Astrocyte (in vitro differentiated cells and primary cell): ENCODE measurements around the gene TULP3. TPM values are rescaled to one million over a fixed set of nuclear protein-coding genes. Genes with fewer than 3 reads are reported as not detected.

Experiments
- DNase-seq: peaks from one replicate; pipeline ENCODE4 v3.0.0-alpha.2; 2010; ENCODE audit warnings: low read depth
- FAIRE-seq: peaks from 2 replicates; lab custom pipeline; 2011; peaks lifted over from hg19 to GRCh38; lab: Jason Lieb, UNC
- H2AFZ ChIP-seq: 2 replicates; pipeline ENCODE4 v1.6.0; 2012; ENCODE audit warnings: low read depth, low read length, inconsistent platforms
- H3K27ac ChIP-seq: 2 replicates; pipeline ENCODE4 v1.5.1; 2011; ENCODE audit warnings: low read depth, low read length, inconsistent platforms
- H3K27me3 ChIP-seq: 2 replicates; pipeline ENCODE4 v1.6.0; 2011; ENCODE audit warnings: low read length, inconsistent platforms; ENCODE audit not compliant: insufficient read depth
- H3K36me3 ChIP-seq: 2 replicates; pipeline ENCODE4 v1.5.1; 2011; ENCODE audit warnings: low read length, inconsistent platforms; ENCODE audit not compliant: insufficient read depth
- H3K4me1 ChIP-seq: 2 replicates; pipeline ENCODE4 v1.5.1; 2011; ENCODE audit warnings: low read length, inconsistent platforms; ENCODE audit not compliant: insufficient read depth
- H3K4me2 ChIP-seq: 2 replicates; pipeline ENCODE4 v1.6.0; 2012; ENCODE audit warnings: low read length, inconsistent platforms
- H3K4me3 ChIP-seq: 2 replicates; pipeline ENCODE4 v1.5.1; 2011; ENCODE audit warnings: low read depth, mild to moderate bottlenecking, low read length, inconsistent platforms; ENCODE audit not compliant: insufficient read depth
- H3K79me2 ChIP-seq: 2 replicates; pipeline ENCODE4 v1.6.0; 2012; ENCODE audit warnings: mild to moderate bottlenecking, low read length, inconsistent platforms; ENCODE audit not compliant: insufficient read depth
- H3K9ac ChIP-seq: 2 replicates; pipeline ENCODE4 v1.6.0; 2012; ENCODE audit warnings: mild to moderate bottlenecking, low read length, inconsistent platforms
- H3K9me3 ChIP-seq: 2 replicates; pipeline ENCODE4 v1.5.1; 2012; ENCODE audit warnings: low read depth, mild to moderate bottlenecking, low read length, inconsistent platforms; ENCODE audit not compliant: insufficient read depth
- H4K20me1 ChIP-seq: 2 replicates; pipeline ENCODE4 v1.6.0; 2012; ENCODE audit warnings: low read length, inconsistent platforms; ENCODE audit not compliant: insufficient read depth
- H3K27ac Mint-ChIP-seq: one replicate; pipeline ENCODE4 v1.8.0; 2021; ENCODE audit warnings: mild to moderate bottlenecking, mixed read lengths; ENCODE audit not compliant: unreplicated experiment
- H3K27me3 Mint-ChIP-seq: one replicate; pipeline ENCODE4 v1.8.0; 2021; ENCODE audit warnings: low read depth, mixed read lengths; ENCODE audit not compliant: unreplicated experiment
- H3K36me3 Mint-ChIP-seq: one replicate; pipeline ENCODE4 v1.8.0; 2021; ENCODE audit warnings: low read depth, mixed read lengths; ENCODE audit not compliant: unreplicated experiment
- H3K4me1 Mint-ChIP-seq: one replicate; pipeline ENCODE4 v1.8.0; 2021; ENCODE audit warnings: low read depth, mixed read lengths; ENCODE audit not compliant: unreplicated experiment
- H3K4me3 Mint-ChIP-seq: one replicate; pipeline ENCODE4 v1.8.0; 2021; ENCODE audit warnings: mild to moderate bottlenecking, moderate library complexity, mixed read lengths; ENCODE audit not compliant: unreplicated experiment
- H3K9me3 Mint-ChIP-seq: one replicate; pipeline ENCODE4 v1.8.0; 2021; ENCODE audit warnings: mild to moderate bottlenecking, mixed read lengths; ENCODE audit not compliant: unreplicated experiment
- EZH2 ChIP-seq: IDR thresholded peaks from 2 replicates; pipeline ENCODE4 v1.6.1; 2012; ENCODE audit warnings: mild to moderate bottlenecking, low read length, inconsistent platforms; ENCODE audit not compliant: insufficient read depth
- total RNA-seq: library from RNA; stranded (reverse); gene quantifications from 2 replicates; pipeline ENCODE4 v1.2.1, GENCODE V29; 2021
- TF ChIP-seq, protein P1 (sequence below): IDR thresholded peaks from 2 replicates; pipeline ENCODE4 v1.5.1; 2011; ENCODE audit warnings: low read depth, mild to moderate bottlenecking, inconsistent platforms, low read length, moderate library complexity; ENCODE audit not compliant: insufficient read depth

The TULP3 gene
- total RNA-seq, 1 donor from 2014 or later = 23.6 TPM

DNA sequence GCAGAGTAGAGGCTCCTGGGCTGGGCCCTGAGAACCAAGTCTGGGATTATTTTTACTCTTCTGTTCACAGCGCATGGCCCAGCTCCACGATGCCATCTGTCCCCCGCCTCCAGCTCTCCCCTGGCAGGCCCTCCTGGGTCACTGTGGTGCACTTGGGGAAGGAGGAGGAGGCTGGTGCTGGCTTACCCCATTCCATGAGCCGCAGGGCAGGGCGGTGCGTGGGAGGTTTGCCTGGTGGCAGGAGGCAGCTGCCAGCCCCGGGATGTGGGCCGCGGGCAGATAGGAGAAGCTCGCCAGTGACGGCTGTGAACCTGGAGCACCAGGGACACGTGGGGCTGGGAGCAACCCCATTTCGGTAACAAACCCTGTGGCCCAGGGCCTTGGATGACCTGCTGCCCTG is 91.7 kb downstream of the TULP3 start:
- H3K9me3 Mint-ChIP-seq = peaks cover 3% of the 10 kb centered on the region
- Histone ChIP-seq H3K4me3 (no peak overlapping the region), H4K20me1 (peaks cover 53% of the 10 kb centered on the region), H3K27me3 (no peaks in the 10 kb centered on the region), H3K27ac (no peak overlapping the region), H3K9me3 (no peaks in the 10 kb centered on the region), H3K36me3 (no peaks in the 10 kb centered on the region), H3K9ac (no peak overlapping the region), H3K79me2 (peaks cover 50% of the 10 kb centered on the region), H3K4me2 (no peak overlapping the region), H2AFZ (no peak overlapping the region), H3K4me1 (no peaks in the 10 kb centered on the region)
- H3K36me3 Mint-ChIP-seq = peaks cover 5% of the 10 kb centered on the region
- no peak overlapping the region for H3K27ac Mint-ChIP-seq
- H3K4me3 Mint-ChIP-seq = no peak overlapping the region
- FAIRE-seq (no peak), DNase-seq (no peak)
- TF ChIP-seq, protein P1, sequence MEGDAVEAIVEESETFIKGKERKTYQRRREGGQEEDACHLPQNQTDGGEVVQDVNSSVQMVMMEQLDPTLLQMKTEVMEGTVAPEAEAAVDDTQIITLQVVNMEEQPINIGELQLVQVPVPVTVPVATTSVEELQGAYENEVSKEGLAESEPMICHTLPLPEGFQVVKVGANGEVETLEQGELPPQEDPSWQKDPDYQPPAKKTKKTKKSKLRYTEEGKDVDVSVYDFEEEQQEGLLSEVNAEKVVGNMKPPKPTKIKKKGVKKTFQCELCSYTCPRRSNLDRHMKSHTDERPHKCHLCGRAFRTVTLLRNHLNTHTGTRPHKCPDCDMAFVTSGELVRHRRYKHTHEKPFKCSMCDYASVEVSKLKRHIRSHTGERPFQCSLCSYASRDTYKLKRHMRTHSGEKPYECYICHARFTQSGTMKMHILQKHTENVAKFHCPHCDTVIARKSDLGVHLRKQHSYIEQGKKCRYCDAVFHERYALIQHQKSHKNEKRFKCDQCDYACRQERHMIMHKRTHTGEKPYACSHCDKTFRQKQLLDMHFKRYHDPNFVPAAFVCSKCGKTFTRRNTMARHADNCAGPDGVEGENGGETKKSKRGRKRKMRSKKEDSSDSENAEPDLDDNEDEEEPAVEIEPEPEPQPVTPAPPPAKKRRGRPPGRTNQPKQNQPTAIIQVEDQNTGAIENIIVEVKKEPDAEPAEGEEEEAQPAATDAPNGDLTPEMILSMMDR = no peak
- no peak for TF ChIP-seq EZH2
- H3K27me3 Mint-ChIP-seq = no peaks in the 10 kb centered on the region
- peaks cover 7% of the 10 kb centered on the region for H3K4me1 Mint-ChIP-seq

DNA sequence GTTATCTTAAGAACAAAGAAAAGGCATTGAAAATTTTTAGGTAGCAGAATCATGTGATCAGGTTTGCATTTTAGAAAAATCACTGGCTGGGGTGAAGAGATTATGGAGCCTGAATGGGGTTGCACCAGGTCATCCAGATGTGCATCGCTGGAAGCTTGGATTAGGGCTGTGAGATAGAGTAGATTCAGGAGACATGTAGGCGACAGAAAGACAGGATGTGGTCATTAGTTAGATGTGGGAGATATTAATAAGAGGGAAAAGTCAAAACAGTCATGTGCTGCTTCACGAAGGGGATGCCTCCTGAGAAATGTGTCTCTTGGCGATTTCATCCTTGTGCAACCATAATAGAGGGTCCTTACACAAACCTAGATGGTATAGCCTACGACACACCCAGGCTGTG is 93.6 kb downstream of the TULP3 start:
- Histone ChIP-seq H3K27ac (no peak overlapping the region), H3K79me2 (peaks cover 49% of the 10 kb centered on the region), H3K9ac (no peak overlapping the region), H3K4me2 (no peak overlapping the region), H4K20me1 (peaks cover 47% of the 10 kb centered on the region), H3K27me3 (no peaks in the 10 kb centered on the region), H2AFZ (no peak overlapping the region), H3K4me1 (no peaks in the 10 kb centered on the region), H3K36me3 (no peaks in the 10 kb centered on the region), H3K4me3 (no peak overlapping the region), H3K9me3 (no peaks in the 10 kb centered on the region)
- Mint-ChIP-seq H3K27me3 (no peaks in the 10 kb centered on the region), H3K27ac (no peak overlapping the region), H3K4me1 (peaks cover 7% of the 10 kb centered on the region), H3K36me3 (no peaks in the 10 kb centered on the region), H3K4me3 (no peak overlapping the region), H3K9me3 (peaks cover 3% of the 10 kb centered on the region)
- FAIRE-seq (peak; percentile 9), DNase-seq (no peak)
- TF ChIP-seq, protein P1 = no peak
- no peak for TF ChIP-seq EZH2

DNA sequence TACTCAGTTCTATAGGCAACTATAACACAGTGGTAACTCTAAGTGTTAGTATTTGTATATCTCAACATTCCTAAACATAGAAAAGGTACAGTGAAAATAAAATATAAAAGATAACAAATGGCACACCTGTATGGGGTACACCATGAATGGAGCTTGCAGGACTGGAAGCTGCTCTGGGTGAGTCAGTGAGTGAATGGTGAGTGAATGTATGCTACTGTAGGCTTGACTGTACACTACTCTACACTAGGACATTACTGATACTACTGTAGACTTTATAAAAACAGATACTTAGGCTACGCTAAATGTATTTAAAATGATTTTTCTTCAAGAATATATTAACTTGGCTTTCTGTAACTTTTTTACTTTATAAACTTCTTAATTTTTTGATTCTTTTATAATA is 94.0 kb downstream of the TULP3 start:
- no peaks in the 10 kb centered on the region for H3K4me1 ChIP-seq
- peaks cover 3% of the 10 kb centered on the region for H3K9me3 Mint-ChIP-seq
- H3K27me3 Mint-ChIP-seq = no peaks in the 10 kb centered on the region
- H4K20me1 ChIP-seq = peaks cover 45% of the 10 kb centered on the region
- peaks cover 48% of the 10 kb centered on the region for H3K79me2 ChIP-seq
- no peaks in the 10 kb centered on the region for H3K36me3 ChIP-seq
- H3K9ac ChIP-seq = no peak overlapping the region
- DNase-seq (no peak), FAIRE-seq (no peak)
- no peak overlapping the region for H3K27ac ChIP-seq
- H3K36me3 Mint-ChIP-seq = peaks cover 2% of the 10 kb centered on the region
- no peak overlapping the region for H3K4me3 ChIP-seq
- no peaks in the 10 kb centered on the region for H3K9me3 ChIP-seq
- no peak overlapping the region for H2AFZ ChIP-seq
- H3K4me1 Mint-ChIP-seq = peaks cover 7% of the 10 kb centered on the region
- H3K27me3 ChIP-seq = no peaks in the 10 kb centered on the region
- no peak overlapping the region for H3K4me3 Mint-ChIP-seq
- no peak overlapping the region for H3K27ac Mint-ChIP-seq
- TF ChIP-seq EZH2 = no peak
- TF ChIP-seq, protein P1 = no peak
- H3K4me2 ChIP-seq = no peak overlapping the region
